ENCODE measurements around the gene PIGQ. TPM values are rescaled to one million over a fixed set of nuclear protein-coding genes. Genes with fewer than 3 reads are reported as not detected.

PIGQ gene
- total and polyA plus RNA-seq, 2 of the 8 experiments (the other 6 are each of a cell fraction or from before 2014, with no cell fraction given): 36.0 to 49.2 TPM

DNA sequence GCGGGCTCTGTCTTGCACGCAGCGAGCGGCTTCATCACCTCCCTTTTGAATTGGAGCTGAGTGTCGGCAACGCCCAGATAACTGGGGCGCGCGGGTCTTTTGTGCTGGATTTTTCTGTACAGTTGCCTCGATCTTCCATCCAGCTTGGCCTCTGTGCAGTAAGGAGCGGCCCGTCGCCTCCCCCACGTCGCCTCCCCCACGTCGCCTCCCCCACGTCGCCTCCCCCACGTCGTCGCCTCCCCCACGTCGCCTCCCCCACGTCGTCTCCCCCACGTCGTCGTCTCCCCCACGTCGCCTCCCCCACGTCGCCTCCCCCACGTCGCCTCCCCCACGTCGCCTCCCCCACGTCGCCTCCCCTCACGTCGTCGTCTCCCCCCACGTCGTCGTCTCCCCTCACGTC lies 25.3 kb upstream of the PIGQ start:
- H2BK20ac ChIP-seq (ENCODE audit: low read length): no peak overlapping the region
- H2BK120ac ChIP-seq (replicated peaks; ENCODE audit: low read depth, low read length): no peak overlapping the region
- H3K4me3 ChIP-seq (ENCODE audit: extremely low read depth in 1 of 4, insufficient read depth in 2 of 4, low read depth in 3 of 4, low read length in 4 of 4): no peak overlapping the region
- no peak overlapping the region for H3K23ac ChIP-seq (ENCODE audit: insufficient read length)
- DNase-seq (ENCODE audit: low read depth in 1 of 2, low spot score in 2 of 2) (no peak), FAIRE-seq (no peak)
- 100% methylated on average over 4 to 9 of the region's 46 CpGs for WGBS, 2 experiments (ENCODE audit: extremely low coverage in 1 of 2, insufficient coverage in 1 of 2, insufficient read length in 1 of 2, insufficient replicate concordance in 2 of 2, low coverage in 1 of 2, low lambda C conversion rate in 2 of 2, missing lambda C conversion rate in 1 of 2)
- H4K5ac ChIP-seq (ENCODE audit: insufficient read length, low read depth, low read length): no peak overlapping the region
- H3K27ac ChIP-seq (ENCODE audit: low read depth, low read length): no peak overlapping the region
- no peak overlapping the region for H3K4me2 ChIP-seq (ENCODE audit: insufficient read depth in 1 of 2, low read depth in 2 of 2, low read length in 2 of 2)
- no peak overlapping the region for H2AFZ ChIP-seq (ENCODE audit: low read length)
- no peak overlapping the region for H4K91ac ChIP-seq (replicated peaks; ENCODE audit: insufficient read length, low read length)
- no peak overlapping the region for H3K18ac ChIP-seq (ENCODE audit: extremely low read depth, low read length)
- H2BK15ac ChIP-seq (ENCODE audit: low read length): no peak overlapping the region
- H3K14ac ChIP-seq (ENCODE audit: insufficient read length): no peak overlapping the region
- H3K4ac ChIP-seq (replicated peaks; ENCODE audit: insufficient read length, low read depth, low read length): no peak overlapping the region
- peaks cover 8% of the 10 kb centered on the region for H3K79me1 ChIP-seq (ENCODE audit: low read depth, low read length)
- POLR2A ChIA-PET (ENCODE audit: partially characterized antibody): interaction anchor here (0.9 to 2.2 kb wide), 4 partner anchors 11 to 143 kb away, joined by 3 to 4 read pairs (median 3); partner anchors contain the start of gene DECR2
- H3K79me2 ChIP-seq (ENCODE audit: control insufficient read depth in 1 of 2, insufficient read depth in 2 of 2, low read length in 2 of 2): peaks cover 0 to 21% of the 10 kb centered on the region in 2 experiments; a peak in 1 of 4 replicates
- H4K8ac ChIP-seq (ENCODE audit: extremely low read depth, insufficient read depth, low read length): no peak overlapping the region
- no peak overlapping the region for H2BK12ac ChIP-seq (ENCODE audit: low read depth, low read length)
- H2AK5ac ChIP-seq (ENCODE audit: low read depth, low read length): no peak overlapping the region
- H2BK5ac ChIP-seq (ENCODE audit: low read depth, low read length): no peak overlapping the region
- CTCF ChIA-PET (ENCODE audit: partially characterized antibody): interaction anchor here (1.0 to 1.8 kb wide), 4 partner anchors 25 to 104 kb away, joined by 3 to 8 read pairs (median 3); partner anchors contain the start of gene WDR90
- H3K27me3 ChIP-seq (replicated peaks in 1 of 4; ENCODE audit: control insufficient read depth in 3 of 4, extremely low read depth in 1 of 4, insufficient read depth in 3 of 4, low read length in 3 of 4): no peaks in the 10 kb centered on the region
- no peaks in the 10 kb centered on the region; a peak in 1 of 4 replicates for H3K9me3 ChIP-seq (ENCODE audit: insufficient read depth in 2 of 2, low read depth in 1 of 2, low read length in 1 of 2)
- H4K20me1 ChIP-seq (replicated peaks in 1 of 2; ENCODE audit: control insufficient read depth in 1 of 2, insufficient read depth in 2 of 2, low read length in 2 of 2): peaks cover 0 to 15% of the 10 kb centered on the region in 2 experiments
- no peaks in the 10 kb centered on the region for H3K23me2 ChIP-seq (ENCODE audit: low read depth, low read length)
- H3K36me3 ChIP-seq (ENCODE audit: control insufficient read depth in 2 of 4, insufficient read depth in 4 of 4, low read length in 3 of 4): peaks cover 0 to 15% (median 0%) of the 10 kb centered on the region in 4 experiments; a peak in 2 of 8 replicates
- H3K4me1 ChIP-seq (replicated peaks in 1 of 4; ENCODE audit: control insufficient read depth in 3 of 4, insufficient read depth in 4 of 4, low read length in 3 of 4): no peaks in the 10 kb centered on the region
- H3K56ac ChIP-seq (replicated peaks; ENCODE audit: insufficient read length, low read depth, low read length): no peak overlapping the region
- H3K9ac ChIP-seq (replicated peaks in 1 of 4; ENCODE audit: extremely low read depth in 1 of 4, low read depth in 3 of 4, low read length in 3 of 4): no peak overlapping the region
- TF ChIP-seq KDM1A (IDR thresholded peaks at IDR 0.05; ENCODE audit: borderline replicate concordance, low read length): no peak

Data from H1 (cell line).